Measurements from ENCODE around the gene PPARA. TPM values are rescaled to one million over a fixed set of nuclear protein-coding genes. Genes with fewer than 3 reads are reported as not detected.

PPARA gene
- total and polyA plus RNA-seq, 12 donors: 5.1 to 208 (median 37.4) TPM

DNA sequence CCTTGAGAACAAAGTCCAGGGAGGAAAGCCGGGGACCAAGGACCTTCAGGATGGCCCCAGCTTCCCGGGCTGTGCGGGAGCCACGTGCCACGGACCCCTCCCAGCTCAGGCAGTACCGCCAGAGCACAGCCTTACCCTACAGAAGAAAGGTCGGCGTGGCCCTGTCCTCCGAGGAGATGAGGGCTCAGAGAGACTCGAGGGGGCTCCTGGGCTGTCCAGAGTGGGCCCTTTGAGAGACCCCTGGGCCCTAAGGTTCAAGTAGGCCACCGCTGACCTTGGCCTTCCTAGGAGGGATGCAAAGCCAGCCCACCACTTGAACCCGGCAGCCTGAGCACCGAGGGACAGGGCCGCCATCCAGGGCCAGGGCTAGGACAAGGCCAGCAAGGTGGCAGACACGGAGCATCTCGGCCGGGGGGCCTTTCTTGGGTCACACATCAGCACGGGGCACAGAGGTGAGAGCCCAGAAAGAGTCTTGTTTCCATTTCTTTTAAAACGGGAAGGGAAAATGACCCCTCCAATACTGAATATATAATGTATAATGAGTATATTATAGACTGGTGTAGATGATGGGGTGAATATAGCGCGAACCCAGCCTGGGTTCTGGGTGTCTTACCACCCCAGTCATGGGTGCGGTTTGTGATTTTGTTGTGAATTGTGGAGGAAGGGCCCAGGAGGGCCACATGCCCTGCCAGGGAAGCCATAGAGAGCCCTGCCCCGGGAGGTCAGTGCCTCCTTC is 34.4 kb upstream of the PPARA start:
- Histone ChIP-seq H3K4me3 (no peak overlapping the region), H3K27ac (peak overlapping the region; percentile 54 to 88 (median 80)), H3K36me3 (replicated peaks in 1 of 2) (peaks cover 0 to 24% of the 10 kb centered on the region in 2 donors), H3K9me3 (replicated peaks in 1 of 3) (no peaks in the 10 kb centered on the region), H3K27me3 (no peaks in the 10 kb centered on the region), H3K4me1 (replicated peaks in 1 of 2) (peaks cover 26 to 58% of the 10 kb centered on the region in 2 donors)
- WGBS, 4 donors: 19 to 34% (median 24%) methylated on average over 12 to 23 of the region's 23 CpGs
- no peak for TF ChIP-seq POLR2A (IDR thresholded peaks at IDR 0.05)
- TF ChIP-seq, protein P1, sequence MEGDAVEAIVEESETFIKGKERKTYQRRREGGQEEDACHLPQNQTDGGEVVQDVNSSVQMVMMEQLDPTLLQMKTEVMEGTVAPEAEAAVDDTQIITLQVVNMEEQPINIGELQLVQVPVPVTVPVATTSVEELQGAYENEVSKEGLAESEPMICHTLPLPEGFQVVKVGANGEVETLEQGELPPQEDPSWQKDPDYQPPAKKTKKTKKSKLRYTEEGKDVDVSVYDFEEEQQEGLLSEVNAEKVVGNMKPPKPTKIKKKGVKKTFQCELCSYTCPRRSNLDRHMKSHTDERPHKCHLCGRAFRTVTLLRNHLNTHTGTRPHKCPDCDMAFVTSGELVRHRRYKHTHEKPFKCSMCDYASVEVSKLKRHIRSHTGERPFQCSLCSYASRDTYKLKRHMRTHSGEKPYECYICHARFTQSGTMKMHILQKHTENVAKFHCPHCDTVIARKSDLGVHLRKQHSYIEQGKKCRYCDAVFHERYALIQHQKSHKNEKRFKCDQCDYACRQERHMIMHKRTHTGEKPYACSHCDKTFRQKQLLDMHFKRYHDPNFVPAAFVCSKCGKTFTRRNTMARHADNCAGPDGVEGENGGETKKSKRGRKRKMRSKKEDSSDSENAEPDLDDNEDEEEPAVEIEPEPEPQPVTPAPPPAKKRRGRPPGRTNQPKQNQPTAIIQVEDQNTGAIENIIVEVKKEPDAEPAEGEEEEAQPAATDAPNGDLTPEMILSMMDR (IDR thresholded peaks at IDR 0.05): no peak
- peak in 4 of 7 donors; percentile 34 to 66 (median 59) for DNase-seq
- intact Hi-C loops (cut with DNase I): loop anchor here (2.0 to 5.0 kb wide), 2 partner anchors 109 kb away; no protein-coding TSS in a partner anchor

DNA sequence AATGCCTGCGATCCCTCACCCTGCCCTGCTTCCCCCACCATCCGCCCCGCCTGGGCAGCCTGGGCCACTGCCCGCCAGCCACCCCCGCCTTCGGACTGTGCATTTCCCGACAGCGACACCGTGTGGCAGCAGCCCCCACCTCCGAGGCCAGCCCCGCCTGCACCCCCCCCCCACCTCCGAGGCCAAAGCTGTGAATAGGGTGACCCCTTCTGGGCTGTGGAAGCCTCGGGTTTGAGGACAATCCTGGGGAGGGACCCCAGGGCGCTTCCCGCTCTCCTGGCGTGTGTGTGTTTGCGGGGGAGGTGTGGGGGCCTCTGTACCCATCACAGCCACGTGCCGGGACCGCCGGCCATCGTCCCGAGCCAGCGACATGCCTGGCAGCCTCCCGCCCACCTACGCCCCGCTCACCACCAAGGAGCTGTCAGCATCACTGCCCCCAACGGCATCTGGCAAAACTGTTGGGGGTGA is 33.8 kb upstream of the PPARA start:
- Histone ChIP-seq H3K4me3 (no peak overlapping the region), H3K27ac (peak overlapping the region in 4 of 5 donors; percentile 76 to 88 (median 82)), H3K4me1 (replicated peaks in 1 of 2) (peaks cover 23 to 53% of the 10 kb centered on the region in 2 donors), H3K9me3 (replicated peaks in 1 of 3) (no peaks in the 10 kb centered on the region), H3K36me3 (replicated peaks in 1 of 2) (peaks cover 0 to 21% of the 10 kb centered on the region in 2 donors), H3K27me3 (no peaks in the 10 kb centered on the region)
- TF ChIP-seq, protein P1 (IDR thresholded peaks at IDR 0.05): peak; percentile 69 to 96 (median 91)
- TF ChIP-seq POLR2A (IDR thresholded peaks at IDR 0.05): peak in 1 of 2 donors; percentile 33
- DNase-seq: peak; percentile 96 to 98 (median 97)
- intact Hi-C loops (cut with DNase I): loop anchor here (2.0 to 5.0 kb wide), 2 partner anchors 109 to 110 kb away; no protein-coding TSS in a partner anchor
- 0 to 7% (median 6%) methylated on average over 1 to 28 of the region's 28 CpGs; no CpG with 5 or more reads in 1 of the 4 donors for WGBS, 4 donors

DNA sequence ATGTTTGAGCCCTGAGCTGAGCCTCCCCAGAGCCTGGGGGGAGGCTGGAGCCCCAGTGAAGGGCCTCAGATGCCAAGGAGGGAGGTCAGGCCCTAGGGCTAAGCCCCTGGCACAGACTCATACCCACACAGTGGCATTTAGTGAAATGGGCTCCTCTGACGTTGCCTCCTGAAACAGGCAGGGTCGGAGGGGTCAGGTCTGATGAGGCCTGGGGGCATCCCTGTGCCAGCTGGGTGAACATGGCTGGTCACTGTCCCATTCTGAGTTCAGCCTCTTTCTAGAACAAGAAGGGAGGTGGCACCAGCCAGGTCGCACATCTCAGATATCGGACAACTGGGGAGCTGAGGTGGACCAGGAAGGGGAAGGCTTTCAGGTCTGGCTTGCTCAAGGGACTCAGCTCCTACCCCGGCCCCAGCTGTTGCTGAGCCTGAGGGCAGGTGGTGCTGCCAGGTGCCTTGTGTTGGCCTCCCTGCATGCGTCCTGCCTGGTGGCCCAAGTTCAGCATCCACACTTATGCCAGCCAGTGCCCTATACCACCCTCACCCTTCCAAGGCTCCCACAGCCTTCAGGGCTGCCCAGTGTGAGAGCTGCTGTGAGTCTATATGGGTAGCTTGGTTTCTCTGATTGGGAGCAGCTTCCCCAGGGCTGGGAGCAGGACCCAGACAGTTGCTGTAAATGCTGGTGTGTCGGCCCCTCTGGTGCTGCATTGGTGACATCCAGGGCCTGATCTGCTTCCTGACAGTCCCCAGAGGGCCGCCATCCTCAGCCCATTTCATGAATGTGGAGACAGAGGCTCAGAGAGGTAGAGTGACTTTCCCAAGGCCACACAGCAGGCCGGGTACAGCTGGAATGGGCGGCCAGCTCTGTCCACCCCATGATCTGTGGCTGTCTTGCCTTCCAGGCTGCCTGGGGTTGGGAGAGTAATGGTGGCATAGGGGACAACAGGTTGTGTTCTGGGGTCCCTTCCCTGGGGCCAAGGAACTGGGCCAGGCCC is 32.8 kb upstream of the PPARA start:
- no peak overlapping the region for H3K4me3 ChIP-seq
- no peaks in the 10 kb centered on the region for H3K27me3 ChIP-seq
- peak in 1 of 7 donors; percentile 53 for DNase-seq
- 80 to 100% (median 83%) methylated on average over 2 to 10 of the region's 10 CpGs for WGBS, 4 donors
- intact Hi-C loops (cut with DNase I): loop anchor here (2.0 to 5.0 kb wide), 2 partner anchors 110 to 111 kb away; no protein-coding TSS in a partner anchor
- no peaks in the 10 kb centered on the region for H3K9me3 ChIP-seq (replicated peaks in 1 of 3)
- TF ChIP-seq, protein P1 (IDR thresholded peaks at IDR 0.05): no peak
- no peak for TF ChIP-seq POLR2A (IDR thresholded peaks at IDR 0.05)
- peaks cover 23 to 47% of the 10 kb centered on the region in 2 donors for H3K4me1 ChIP-seq (replicated peaks in 1 of 2)
- peak overlapping the region in 3 of 5 donors; percentile 34 to 85 (median 80) for H3K27ac ChIP-seq
- H3K36me3 ChIP-seq (replicated peaks in 1 of 2): peaks cover 0 to 12% of the 10 kb centered on the region in 2 donors
